HG02571 (cell line): ENCODE data around the gene HSD11B2.

ENCODE experiments used
- ATAC-seq: cut with Tn5 transposase; IDR thresholded peaks from one replicate; pipeline ENCODE4 v1.9.1; 2021; ENCODE audit warnings: mild to moderate bottlenecking, moderate library complexity; ENCODE audit not compliant: unreplicated experiment

HSD11B2 gene

DNA sequence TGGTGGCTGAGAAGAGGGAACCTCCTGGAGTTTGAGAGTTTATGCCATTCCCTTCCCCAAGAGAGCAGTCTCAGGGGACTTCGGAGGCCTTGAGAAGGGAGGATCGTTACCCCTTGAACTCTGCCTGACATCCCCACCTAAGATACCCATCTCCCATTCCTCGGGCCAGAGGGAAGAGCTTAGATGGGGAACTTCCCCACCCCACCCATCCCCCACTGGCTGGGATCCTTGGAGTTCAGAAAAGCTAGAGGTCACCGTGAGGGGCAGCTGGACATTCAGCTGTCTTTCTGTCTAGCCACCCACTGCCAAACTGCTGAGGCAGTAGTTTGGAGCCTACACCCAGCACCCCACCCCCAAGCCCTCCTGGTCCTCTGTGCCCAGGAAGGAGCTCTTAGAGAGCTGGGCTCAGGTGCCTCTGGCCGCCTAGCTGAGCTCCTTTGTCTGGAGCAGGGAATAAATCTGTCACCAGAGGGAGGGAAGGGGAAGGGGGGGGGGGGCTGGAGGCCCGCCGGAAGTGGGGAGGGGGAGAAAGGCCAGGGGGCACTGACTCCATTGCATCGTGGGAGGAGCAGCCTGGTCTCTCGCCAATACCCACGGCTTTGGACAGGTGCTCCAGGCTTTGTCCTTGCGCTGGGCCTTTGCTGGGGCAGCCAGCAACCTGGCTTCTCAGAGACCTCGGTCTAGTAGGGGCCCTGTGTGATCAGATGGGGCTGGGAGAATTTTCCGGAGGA is 1.0 kb downstream of the HSD11B2 start:
- no peak for ATAC-seq

DNA sequence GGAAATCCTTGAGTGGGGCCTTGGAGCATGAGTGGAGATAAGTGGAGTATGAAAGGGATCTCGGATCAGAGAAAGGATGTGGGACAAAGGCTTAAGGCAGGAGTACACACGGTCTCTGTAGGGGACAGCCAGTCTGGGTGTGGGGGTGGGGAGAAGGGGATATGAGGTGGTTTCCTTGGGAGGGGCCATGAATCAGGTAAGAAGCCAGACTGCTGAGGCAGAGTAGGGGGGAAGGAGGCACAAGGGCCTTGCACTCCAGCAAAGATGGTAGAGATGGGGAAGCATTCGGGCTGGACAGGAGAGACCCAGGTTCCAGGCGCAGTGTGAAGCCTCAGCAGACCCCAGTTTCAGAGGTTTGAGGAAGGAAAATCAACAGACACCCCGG is 1.6 kb downstream of the HSD11B2 start:
- ATAC-seq = no peak

DNA sequence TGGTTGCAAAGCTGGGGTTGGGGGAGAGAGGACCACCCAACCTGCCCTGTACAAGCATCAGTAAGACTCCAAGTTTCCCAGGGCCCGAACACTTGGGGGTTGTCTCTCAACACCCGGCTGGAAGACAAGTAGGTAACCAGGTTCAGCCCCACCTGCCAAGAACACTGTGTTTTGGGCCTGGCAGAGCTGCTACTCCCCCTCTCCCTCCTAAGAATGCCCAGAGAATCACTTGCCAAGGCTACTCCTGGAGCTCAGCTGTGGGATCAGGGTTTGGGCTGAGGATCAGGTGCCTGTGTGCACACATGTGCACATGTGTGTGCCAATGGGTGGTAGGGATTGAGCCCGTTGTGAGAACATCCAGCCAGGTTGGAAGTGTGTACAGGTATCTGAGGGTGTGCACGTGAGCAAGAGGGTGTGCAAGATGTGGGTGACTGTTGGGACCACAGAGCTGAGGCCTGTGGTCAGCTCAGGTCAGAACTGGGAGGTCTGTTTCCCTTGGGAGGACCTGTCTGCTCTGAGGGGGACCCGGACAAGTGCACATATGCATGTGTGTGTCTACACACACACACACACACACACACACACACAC is 2.3 kb downstream of the HSD11B2 start:
- no peak for ATAC-seq

DNA sequence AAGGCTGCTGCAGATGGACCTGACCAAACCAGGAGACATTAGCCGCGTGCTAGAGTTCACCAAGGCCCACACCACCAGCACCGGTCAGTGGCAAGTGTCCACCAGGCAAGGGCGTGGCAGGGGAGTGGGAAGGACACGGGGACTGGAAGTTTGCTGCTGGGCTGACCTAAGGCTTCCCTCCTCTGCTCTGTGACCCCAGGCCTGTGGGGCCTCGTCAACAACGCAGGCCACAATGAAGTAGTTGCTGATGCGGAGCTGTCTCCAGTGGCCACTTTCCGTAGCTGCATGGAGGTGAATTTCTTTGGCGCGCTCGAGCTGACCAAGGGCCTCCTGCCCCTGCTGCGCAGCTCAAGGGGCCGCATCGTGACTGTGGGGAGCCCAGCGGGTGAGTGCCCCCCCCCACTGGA is 4.8 kb downstream of the HSD11B2 start:
- no peak for ATAC-seq

- ATAC-seq = no peak
These were observed 5.8 kb downstream of the HSD11B2 start for GRCh38 chr16:67436640-67437193.

GRCh38 chr16:67437513-67437912 is 6.6 kb downstream of the HSD11B2 start:
- no peak for ATAC-seq

DNA sequence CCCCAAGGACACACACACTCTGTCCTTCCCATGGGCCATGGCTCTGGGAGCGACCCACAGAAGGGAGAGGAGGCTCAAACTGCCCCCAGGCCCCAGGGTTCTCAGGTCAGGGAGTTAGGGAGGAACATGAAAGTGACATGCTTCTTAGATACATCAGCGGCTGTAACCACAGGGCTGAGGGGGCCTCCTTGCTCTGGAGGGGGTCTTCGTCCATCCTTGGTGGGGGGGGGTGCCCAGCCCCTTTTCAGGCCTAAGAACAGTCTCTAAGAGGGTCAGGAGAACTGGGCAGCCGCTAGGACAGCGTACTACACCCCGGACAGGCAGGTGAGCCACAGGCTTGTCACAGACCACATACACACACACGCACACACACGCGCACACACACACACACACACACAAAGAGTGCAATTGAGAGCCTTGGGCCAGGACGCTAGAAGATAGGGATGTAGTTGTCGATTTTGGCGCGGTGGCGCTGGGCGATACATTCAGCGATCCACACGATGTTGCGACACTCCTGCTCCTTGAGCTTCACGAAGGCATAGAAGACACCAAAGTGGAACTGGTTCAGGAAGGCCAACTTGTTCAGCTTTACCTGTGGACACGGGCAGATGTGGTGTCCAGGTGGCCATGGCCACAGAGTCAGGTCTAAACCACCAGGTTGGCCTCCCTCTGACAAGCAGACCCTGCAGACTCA is 7.3 kb downstream of the HSD11B2 start:
- ATAC-seq = no peak

DNA sequence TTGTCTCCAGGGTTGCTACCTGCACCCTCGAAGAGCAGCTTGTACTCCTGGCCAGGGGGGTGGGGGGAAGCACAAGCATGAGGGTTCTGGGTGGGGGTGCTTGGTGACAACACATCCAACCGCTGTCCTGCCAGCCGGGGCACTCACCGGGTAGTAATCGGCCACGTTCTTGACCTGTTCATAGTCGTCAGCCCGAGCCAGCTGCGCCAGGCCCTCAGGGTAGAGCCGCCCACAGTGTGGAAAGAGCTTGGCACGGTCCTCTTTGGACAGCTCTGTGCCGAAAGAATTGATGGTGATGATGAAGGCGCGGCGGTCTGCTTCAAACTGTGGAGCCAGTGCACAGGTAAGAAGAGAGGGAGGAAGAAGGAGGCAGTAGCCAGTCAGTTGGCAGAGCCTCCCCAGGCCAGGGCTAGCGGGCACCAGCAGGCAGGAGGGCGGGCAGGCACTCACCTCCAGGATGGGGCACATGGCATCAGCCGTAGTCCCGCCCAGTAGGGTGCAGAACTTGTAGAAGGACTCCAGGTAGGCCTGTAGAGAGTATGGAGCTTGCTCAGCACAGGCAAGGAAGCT is 8.0 kb downstream of the HSD11B2 start:
- ATAC-seq = no peak

- no peak for ATAC-seq
These were observed 10.4 kb downstream of the HSD11B2 start for GRCh38 chr16:67441271-67441753.

DNA sequence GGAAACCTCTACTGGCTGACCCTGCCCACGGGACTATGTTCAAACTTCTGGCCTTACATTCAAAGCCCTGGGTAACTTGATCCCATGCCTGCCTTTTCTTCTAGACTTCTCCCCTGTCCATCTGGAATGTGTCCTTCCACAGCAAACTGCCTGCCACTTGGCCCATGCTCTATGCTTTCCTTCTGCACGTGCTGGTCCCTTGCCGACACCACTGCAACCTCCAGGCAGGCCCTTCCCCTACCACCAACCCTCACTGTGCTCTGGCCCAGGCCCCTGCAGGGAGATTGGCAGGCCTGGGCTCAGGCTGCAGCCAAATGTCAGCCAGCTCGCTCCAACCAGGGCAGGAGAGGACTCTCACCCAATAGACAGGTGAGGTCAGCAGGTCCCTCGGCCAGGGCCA is 11.0 kb downstream of the HSD11B2 start:
- no peak for ATAC-seq

GRCh38 chr16:67442581-67443255 is 11.8 kb downstream of the HSD11B2 start:
- ATAC-seq = no peak

- ATAC-seq = no peak
These were observed 12.3 kb downstream of the HSD11B2 start for GRCh38 chr16:67443265-67443664.

DNA sequence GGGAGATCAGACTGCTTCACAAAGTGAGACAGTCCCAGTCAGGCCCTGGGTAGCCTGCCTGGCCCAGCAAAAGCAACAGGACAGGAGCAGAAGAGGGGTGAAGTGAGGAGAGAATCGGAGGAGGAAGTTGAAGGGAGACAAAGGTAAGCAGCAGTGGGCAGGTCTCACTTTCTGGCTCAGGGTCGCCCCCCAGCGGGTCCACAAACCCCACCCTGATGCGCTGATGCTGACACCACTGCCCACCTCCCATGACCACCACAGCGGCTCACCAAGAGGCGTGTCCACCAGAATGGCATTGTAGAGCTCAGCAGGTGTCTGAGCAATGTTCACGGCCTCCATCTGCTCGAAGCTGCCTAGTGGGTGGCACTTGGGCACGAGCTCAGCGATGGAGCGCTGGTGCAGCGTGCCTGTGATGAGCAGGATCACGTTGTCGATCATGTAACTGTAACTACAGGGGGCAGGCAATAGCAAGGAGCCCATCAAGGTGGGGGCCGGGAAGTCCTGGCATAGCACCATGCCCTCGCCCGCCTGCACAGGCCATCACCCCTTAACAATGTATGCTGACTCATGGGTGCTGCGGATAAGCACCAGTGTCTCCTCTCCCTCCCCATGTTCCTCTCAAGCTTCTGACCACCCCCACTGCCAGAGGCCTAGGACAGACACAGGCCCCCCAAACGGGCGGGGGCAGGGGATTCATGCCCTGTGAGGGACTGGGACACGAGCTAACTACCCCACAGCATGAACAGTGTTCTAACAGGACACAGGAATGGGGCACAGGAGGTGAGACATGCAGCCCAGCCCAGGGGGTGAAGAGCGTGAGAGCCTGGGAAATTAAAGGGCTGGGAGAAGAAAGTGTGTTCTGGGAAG is 13.6 kb downstream of the HSD11B2 start:
- no peak for ATAC-seq

- ATAC-seq = no peak
These were observed 14.2 kb downstream of the HSD11B2 start for GRCh38 chr16:67445126-67445426.

DNA sequence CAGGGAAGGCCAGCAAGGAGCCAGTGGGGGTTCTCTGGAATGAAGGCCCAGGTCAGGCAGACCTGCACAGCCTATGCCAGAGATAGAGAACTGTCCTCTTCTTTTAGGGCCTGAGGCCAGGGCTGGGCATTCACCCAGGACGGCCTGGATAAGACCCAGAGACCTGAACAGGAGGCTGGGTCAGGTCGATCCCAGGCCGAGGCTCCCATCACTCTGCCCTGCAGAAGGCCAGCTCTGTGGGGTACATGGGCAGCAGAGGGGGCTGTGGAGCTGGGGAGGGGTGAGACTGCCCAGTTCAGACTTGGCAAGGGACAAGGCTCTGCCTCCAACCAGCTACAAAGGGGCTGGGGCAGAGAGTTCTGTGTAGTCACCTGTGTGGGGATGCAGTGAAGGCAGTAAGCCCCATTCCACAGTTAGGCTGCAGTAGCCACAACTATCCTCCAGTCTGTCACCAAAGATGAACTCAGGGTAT is 14.6 kb downstream of the HSD11B2 start:
- ATAC-seq = no peak

DNA sequence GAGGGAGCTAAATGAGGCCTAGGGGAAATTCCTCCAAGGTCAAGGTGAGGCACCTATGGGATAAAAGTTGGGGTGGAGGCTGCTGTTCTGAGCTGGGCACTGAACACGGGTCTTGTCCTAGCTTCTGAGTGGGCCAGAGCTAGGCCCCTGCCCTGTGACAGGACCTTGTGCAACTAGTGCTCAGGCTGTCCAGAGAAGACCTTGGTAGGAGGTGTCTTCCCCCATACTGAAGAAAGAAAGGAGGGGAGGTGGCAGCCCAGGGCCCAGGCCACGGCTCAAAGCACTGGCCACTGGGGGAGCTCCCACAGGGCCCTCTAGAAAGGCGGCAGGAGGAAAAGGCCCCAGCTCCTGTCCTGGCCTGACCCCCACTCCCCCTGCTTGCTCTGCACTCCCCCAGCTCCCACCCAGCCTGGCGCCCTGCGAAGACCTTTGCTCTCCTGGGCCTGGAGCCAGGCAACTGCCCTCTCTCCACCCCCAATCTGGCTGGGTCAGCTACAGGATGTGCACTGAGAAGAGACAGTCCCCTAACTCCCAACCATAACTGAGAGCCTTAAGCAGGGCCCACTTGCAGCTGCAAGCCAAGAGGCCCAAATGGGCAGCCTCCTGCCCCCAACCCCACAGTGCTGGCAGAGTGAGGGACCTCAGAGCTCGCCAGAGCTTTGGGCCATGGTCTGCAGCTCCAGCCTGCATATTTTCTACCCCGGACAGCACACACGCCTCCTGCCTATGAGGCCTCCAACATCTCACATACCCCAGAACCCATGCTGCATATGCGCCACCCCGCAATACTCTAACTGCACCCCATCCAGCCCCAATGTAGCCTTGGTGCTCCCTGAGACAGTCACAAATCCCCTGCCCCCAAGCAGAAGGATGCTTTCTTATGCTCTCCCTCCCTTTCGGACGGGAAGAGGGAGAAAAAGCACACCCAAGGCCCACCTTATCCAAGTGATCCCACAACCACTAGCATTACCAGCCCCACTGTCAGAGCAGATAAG is 15.3 kb downstream of the HSD11B2 start:
- no peak for ATAC-seq

DNA sequence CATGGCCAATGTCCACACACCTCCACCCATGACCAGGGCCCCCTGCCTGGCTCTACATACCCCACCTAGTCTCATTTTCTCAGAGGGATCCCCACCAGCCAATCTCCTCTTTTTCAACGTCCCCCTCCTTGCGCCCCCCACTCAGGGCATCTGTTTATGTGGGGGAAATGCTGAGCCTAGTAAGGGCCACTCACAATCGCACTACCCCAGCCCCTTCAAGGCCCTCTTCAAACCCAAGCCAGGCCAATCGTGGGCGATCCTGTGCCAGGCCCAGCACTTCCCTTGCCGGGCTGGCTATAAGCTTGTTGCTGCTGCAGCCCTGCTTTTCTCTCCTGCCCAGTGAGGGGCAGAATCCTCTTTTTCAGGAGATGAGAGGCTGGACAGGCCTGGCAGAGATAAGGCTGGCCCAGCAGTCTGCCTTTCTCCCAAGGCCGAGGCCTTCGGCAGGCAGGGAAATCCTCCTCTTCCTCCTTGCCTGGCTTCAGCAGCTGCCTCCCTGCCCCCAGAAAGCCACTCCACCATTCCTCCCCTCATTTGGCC is 16.1 kb downstream of the HSD11B2 start:
- ATAC-seq = no peak

- no peak for ATAC-seq
These were observed 16.7 kb downstream of the HSD11B2 start for GRCh38 chr16:67447508-67448076.
